HL-60 (cell line): ENCODE data around the gene DYRK1B.
"Not testable (repeated sequence)": the region's sequence is repeated elsewhere in the genome, so short reads cannot be mapped to it uniquely, and the experiment has no call there.

Source experiments
- DNase-seq, 2 experiments: peaks; one replicate each; pipeline ENCODE4 v3.0.0-alpha.2; 2010 to 2020; ENCODE audit warnings: low read depth in 1 of 2, low spot score in 1 of 2
- H3K27ac ChIP-seq: fragments of 250-450 bp; sonication (Bioruptor Pico); replicated peaks from 2 replicates; pipeline ENCODE4 v1.5.1; 2020; ENCODE audit warnings: mild to moderate bottlenecking, moderate library complexity
- H3K27me3 ChIP-seq: fragments of 250-450 bp; sonication (Bioruptor Pico); 2 replicates; pipeline ENCODE4 v1.5.1; 2021; ENCODE audit warnings: mild to moderate bottlenecking, moderate library complexity; ENCODE audit not compliant: insufficient read depth, poor library complexity, severe bottlenecking
- H3K4me3 ChIP-seq: replicated peaks from 2 replicates; pipeline ENCODE4 v1.5.1; 2011; ENCODE audit warnings: mild to moderate bottlenecking, control low read depth, low read length; ENCODE audit not compliant: insufficient read depth
- GABPA ChIP-seq: IDR thresholded peaks from 2 replicates; pipeline ENCODE4 v1.6.1; 2012; ENCODE audit warnings: low read depth
- POLR2AphosphoS5 ChIP-seq: IDR thresholded peaks from 2 replicates; pipeline ENCODE4 v1.6.1; 2012; ENCODE audit warnings: low read depth
- SPI1 ChIP-seq: IDR thresholded peaks from 2 replicates; pipeline ENCODE4 v1.6.1; 2012; ENCODE audit warnings: low read depth, mild to moderate bottlenecking, borderline replicate concordance
- TF ChIP-seq, protein P1 (sequence below): IDR thresholded peaks from 2 replicates; pipeline ENCODE4 v1.6.1; 2012; ENCODE audit warnings: low read depth; ENCODE audit not compliant: insufficient replicate concordance
- TF ChIP-seq, protein P2 (sequence below): IDR thresholded peaks from one replicate; pipeline ENCODE4 v1.5.1; 2011; ENCODE audit warnings: low read length, control low read depth, inconsistent platforms; ENCODE audit not compliant: insufficient read depth

Gene DYRK1B

DNA sequence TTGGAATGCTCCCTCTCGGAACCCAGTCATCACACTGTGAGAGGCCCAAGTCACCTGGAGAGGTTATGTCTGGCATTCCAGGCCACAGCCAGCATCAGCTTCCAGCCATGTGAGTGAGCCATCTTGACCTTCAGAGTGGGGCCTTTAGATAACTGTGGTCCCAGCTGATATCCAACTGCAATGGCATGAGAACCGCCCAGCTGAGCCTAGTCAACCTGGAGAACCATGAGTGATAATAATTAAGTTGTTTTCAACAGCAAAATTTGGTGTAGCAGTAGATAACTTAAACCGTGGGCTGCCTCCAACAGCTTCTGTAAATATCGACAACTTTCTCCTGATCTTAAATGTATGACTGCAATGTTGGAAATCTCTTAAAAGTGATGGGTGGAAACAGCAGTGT lies 24.6 kb downstream of the DYRK1B start:
- Histone ChIP-seq H3K27ac (no peak overlapping the region), H3K27me3 (no peaks in the 10 kb centered on the region), H3K4me3 (no peak overlapping the region)
- DNase-seq = no peak
- no peak for TF ChIP-seq POLR2AphosphoS5
- TF ChIP-seq, protein P1, sequence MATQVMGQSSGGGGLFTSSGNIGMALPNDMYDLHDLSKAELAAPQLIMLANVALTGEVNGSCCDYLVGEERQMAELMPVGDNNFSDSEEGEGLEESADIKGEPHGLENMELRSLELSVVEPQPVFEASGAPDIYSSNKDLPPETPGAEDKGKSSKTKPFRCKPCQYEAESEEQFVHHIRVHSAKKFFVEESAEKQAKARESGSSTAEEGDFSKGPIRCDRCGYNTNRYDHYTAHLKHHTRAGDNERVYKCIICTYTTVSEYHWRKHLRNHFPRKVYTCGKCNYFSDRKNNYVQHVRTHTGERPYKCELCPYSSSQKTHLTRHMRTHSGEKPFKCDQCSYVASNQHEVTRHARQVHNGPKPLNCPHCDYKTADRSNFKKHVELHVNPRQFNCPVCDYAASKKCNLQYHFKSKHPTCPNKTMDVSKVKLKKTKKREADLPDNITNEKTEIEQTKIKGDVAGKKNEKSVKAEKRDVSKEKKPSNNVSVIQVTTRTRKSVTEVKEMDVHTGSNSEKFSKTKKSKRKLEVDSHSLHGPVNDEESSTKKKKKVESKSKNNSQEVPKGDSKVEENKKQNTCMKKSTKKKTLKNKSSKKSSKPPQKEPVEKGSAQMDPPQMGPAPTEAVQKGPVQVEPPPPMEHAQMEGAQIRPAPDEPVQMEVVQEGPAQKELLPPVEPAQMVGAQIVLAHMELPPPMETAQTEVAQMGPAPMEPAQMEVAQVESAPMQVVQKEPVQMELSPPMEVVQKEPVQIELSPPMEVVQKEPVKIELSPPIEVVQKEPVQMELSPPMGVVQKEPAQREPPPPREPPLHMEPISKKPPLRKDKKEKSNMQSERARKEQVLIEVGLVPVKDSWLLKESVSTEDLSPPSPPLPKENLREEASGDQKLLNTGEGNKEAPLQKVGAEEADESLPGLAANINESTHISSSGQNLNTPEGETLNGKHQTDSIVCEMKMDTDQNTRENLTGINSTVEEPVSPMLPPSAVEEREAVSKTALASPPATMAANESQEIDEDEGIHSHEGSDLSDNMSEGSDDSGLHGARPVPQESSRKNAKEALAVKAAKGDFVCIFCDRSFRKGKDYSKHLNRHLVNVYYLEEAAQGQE = no peak
- TF ChIP-seq SPI1 = no peak
- TF ChIP-seq, protein P2, sequence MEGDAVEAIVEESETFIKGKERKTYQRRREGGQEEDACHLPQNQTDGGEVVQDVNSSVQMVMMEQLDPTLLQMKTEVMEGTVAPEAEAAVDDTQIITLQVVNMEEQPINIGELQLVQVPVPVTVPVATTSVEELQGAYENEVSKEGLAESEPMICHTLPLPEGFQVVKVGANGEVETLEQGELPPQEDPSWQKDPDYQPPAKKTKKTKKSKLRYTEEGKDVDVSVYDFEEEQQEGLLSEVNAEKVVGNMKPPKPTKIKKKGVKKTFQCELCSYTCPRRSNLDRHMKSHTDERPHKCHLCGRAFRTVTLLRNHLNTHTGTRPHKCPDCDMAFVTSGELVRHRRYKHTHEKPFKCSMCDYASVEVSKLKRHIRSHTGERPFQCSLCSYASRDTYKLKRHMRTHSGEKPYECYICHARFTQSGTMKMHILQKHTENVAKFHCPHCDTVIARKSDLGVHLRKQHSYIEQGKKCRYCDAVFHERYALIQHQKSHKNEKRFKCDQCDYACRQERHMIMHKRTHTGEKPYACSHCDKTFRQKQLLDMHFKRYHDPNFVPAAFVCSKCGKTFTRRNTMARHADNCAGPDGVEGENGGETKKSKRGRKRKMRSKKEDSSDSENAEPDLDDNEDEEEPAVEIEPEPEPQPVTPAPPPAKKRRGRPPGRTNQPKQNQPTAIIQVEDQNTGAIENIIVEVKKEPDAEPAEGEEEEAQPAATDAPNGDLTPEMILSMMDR = no peak
- no peak for TF ChIP-seq GABPA

DNA sequence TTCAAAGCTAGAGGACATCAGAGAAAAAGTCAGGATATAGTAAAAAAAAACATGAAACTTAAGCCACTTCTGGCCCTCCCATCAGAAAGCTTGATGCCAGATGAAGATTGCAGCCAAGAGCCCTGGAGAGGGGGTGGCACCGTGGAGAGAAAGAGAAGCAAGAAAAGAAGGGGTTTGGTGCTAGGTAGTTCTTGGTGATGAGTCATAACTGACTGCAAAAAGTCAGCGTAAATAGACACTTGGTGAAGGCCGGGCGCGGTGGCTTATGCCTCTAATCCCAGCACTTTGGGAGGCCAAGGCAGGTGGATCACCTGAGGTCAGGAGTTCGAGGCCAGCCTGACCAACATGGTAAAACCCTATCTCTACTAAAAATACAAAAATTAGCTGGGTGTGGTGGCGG lies 25.3 kb downstream of the DYRK1B start:
- not testable (repeated sequence) for H3K4me3 ChIP-seq, H3K27me3 ChIP-seq, H3K27ac ChIP-seq, DNase-seq

DNA sequence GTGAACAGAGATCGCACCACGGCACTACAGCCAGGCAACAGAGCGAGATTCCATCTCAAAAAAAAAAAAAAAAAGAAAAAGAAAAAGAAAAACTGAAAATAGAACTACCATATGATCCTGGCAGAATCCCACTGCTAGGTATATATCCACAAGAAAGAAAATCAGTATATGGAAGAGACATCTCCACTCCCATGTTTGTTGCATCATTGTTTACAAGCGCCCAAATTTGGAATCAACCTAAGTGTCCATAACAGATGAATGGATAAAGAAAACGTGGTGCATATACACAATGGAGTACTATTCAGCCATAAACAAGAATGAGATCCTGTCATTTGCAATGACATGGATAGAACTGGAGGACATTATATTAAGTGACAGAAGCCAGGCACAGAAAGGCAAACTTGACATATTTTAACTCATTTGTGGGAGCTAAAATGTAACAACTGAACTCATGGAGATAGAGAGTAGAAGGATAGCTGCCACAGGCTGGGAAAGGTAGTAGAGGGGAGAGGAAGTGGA lies 26.1 kb downstream of the DYRK1B start:
- DNase-seq = no peak
- H3K27ac ChIP-seq = no peak overlapping the region
- H3K27me3 ChIP-seq = no peaks in the 10 kb centered on the region
- H3K4me3 ChIP-seq = no peak overlapping the region
- TF ChIP-seq POLR2AphosphoS5 (no peak), GABPA (no peak), SPI1 (no peak)
- TF ChIP-seq, protein P2 = no peak
- TF ChIP-seq, protein P1 = no peak

DNA sequence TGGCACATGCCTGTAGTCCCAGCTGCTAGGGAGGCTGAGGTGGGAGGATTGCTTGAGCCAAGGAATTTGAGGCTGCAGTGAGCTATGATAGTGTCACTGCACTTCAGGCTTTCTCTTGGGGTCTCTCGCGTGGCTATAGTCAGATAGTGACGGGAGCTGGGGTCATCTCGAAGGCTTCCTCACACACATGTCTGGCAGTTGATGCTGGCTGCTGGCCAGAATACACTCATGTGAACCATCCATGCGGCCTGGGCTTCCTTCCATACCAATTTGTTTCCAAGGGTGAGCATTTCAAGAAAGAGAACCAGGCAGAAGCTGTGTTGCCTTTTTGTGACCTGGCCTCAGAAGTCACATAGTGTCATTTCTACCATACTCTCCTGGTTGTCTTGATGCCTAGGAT lies 28.9 kb downstream of the DYRK1B start:
- TF ChIP-seq SPI1 = no peak
- TF ChIP-seq POLR2AphosphoS5 = no peak
- TF ChIP-seq, protein P2 = no peak
- TF ChIP-seq, protein P1 = no peak
- TF ChIP-seq GABPA = no peak
- DNase-seq = no peak

More for the DNA sequence above, 28.9 kb downstream of the DYRK1B start:
- H3K27me3 ChIP-seq = no peaks in the 10 kb centered on the region
- H3K27ac ChIP-seq = no peak overlapping the region
- no peak overlapping the region for H3K4me3 ChIP-seq
